ENCODE measurements around the gene USP7. TPM values are rescaled to one million over a fixed set of nuclear protein-coding genes. Genes with fewer than 3 reads are reported as not detected.

Gene USP7
- polyA plus RNA-seq, 6 donors from 2014 or later: 4.4 to 21.5 (median 12.2) TPM

DNA sequence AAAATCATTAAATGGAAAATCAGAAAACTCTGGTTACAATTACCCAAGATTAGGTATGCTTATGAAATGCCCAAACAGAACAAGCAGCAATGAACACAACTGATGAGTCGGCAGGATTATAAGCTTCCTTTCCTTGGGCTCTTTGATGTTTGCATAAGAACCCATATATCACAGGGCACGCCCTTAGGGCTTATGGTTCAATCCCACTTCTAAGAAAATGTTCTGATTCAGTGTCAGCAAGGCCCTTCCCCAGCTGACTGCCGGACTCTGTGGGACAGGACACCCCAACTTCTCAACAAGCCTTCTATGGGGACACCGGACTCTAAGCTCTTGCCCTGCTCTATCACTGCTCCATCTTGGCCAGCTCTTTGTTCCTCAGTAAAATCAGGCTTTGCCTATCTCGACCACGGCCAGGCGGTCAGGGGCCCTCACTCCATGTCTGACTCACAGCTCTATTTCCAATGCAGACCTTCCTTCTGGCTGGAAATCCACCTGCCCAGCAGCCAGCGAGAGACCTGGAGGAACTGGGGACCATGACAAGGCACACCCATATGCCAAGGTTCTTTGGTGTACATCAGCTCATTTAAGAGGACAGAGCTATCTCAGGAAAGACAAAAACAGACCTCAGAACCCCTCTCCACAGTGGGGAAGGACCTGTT, 54.8 kb downstream of the USP7 start:
- ATAC-seq (ENCODE audit: low read depth in 2 of 2): no peak
- H3K27me3 Mint-ChIP-seq: no peaks in the 10 kb centered on the region
- H3K36me3 Mint-ChIP-seq: peaks cover 25 to 40% of the 10 kb centered on the region in 2 donors
- peaks cover 0 to 10% (median 6%) of the 10 kb centered on the region in 3 donors for H3K4me1 Mint-ChIP-seq
- peak overlapping the region in 2 of 6 donors; percentile 59 to 67 for H3K27ac Mint-ChIP-seq
- no peak for DNase-seq
- H3K9me3 Mint-ChIP-seq: no peaks in the 10 kb centered on the region
- no peak overlapping the region for H3K4me3 Mint-ChIP-seq

GRCh38 chr16:8907096-8907495, 56.6 kb downstream of the USP7 start:
- peaks cover 0 to 10% (median 6%) of the 10 kb centered on the region in 3 donors for H3K4me1 Mint-ChIP-seq
- H3K27ac Mint-ChIP-seq: no peak overlapping the region
- H3K4me3 Mint-ChIP-seq: no peak overlapping the region
- no peaks in the 10 kb centered on the region for H3K9me3 Mint-ChIP-seq
- H3K36me3 Mint-ChIP-seq: peaks cover 15 to 31% of the 10 kb centered on the region in 2 donors
- ATAC-seq (ENCODE audit: low read depth in 2 of 2): no peak
- H3K27me3 Mint-ChIP-seq: no peaks in the 10 kb centered on the region
- no peak for DNase-seq

DNA sequence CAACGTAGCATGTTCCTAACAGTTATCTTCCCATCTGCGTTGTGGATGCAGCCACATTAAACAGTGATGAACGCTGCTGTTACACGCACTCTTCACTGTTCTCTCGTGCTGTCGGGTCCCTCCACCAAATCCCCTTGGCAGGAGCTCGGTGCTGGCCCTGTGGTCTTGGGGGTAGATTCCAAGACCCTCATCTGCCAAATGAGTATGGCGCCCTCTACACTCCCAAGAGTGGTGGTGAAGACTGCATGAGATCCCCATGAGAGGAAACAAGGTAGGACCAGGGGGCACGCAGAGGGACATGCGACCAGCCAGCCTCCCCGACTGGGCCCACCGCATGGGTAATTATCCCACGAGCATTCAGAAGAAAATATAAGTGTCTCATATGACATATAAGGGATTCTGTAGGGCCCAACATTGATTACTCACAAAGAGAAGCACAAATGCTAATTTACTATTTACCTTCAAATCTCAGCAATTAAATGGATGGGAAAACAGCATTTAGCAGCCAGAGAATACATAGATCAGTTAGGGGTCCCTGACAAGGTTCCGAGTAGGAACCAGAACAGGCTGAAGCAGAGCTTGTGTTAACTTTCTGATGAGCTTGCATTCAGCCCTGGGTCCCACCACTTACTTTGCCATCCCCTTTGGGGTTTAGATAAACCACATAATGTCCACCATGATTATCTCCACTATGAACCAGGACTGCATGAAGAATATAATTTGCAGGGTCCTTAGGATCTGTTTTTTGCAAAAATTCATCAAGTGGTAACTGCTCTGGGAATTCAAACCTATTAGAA, 57.7 kb downstream of the USP7 start:
- no peak overlapping the region for H3K4me3 Mint-ChIP-seq
- H3K4me1 Mint-ChIP-seq: peaks cover 0 to 7% (median 0%) of the 10 kb centered on the region in 3 donors
- peak overlapping the region in 2 of 6 donors; percentile 56 to 59 for H3K27ac Mint-ChIP-seq
- H3K27me3 Mint-ChIP-seq: no peaks in the 10 kb centered on the region
- DNase-seq (no peak), ATAC-seq (ENCODE audit: low read depth in 2 of 2) (peak in 1 of 2 donors; percentile 15)
- peaks cover 18 to 27% of the 10 kb centered on the region in 2 donors for H3K36me3 Mint-ChIP-seq
- no peaks in the 10 kb centered on the region for H3K9me3 Mint-ChIP-seq

- ATAC-seq (ENCODE audit: low read depth in 2 of 2) (peak; percentile 76 to 77), DNase-seq (peak; percentile 14)
- H3K4me3 Mint-ChIP-seq: no peak overlapping the region
- peaks cover 11 to 27% of the 10 kb centered on the region in 2 donors for H3K36me3 Mint-ChIP-seq
- H3K27ac Mint-ChIP-seq: peak overlapping the region; percentile 3 to 59 (median 25)
- no peaks in the 10 kb centered on the region for H3K27me3 Mint-ChIP-seq
- peaks cover 0 to 7% (median 0%) of the 10 kb centered on the region in 3 donors for H3K4me1 Mint-ChIP-seq
- no peaks in the 10 kb centered on the region for H3K9me3 Mint-ChIP-seq
Observed at GRCh38 chr16:8905168-8905762, 58.4 kb downstream of the USP7 start.

DNA sequence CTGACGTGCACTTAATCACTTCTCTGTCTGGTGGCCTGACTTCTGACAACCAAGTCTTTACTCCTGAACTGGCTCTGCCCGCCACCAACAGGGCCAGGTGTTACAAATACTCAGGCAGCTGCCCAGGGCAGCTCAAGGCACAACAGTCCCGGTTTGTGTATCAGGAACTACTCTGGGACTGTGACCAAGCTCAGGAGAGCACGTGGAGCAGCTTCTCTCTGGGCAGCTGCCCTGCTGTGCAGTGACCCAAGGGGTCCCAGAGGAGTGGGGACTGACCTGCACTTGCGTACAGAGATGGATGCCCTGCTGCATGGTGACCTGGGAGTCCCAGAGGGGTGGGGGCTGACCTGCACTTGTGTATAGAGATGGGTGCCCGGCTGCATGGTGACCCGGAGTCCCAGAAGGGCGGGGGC, 59.7 kb downstream of the USP7 start:
- no peak for ATAC-seq (ENCODE audit: low read depth in 2 of 2)
- H3K27ac Mint-ChIP-seq: no peak overlapping the region

DNA sequence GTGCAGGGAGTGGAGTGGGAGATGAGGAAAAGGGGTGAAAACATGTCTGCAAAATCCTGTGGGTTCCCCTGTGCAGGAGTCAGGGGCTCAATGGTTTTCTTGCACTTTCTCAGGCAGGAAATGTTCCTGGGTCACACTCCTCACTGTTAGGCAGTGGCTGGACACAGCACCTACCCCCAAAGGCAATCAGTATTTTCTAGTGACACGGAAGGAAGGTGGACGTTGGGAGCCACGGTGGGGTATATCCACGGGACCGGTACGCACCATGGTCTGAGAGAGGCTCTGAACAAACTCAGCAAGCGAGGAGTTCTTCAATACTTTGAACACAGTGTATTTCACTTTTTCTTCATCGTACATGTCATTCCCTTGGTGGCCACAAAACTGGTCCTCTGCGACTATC, 60.7 kb downstream of the USP7 start:
- no peak overlapping the region for H3K4me3 Mint-ChIP-seq
- H3K4me1 Mint-ChIP-seq: peaks cover 0 to 4% (median 0%) of the 10 kb centered on the region in 3 donors
- no peaks in the 10 kb centered on the region for H3K9me3 Mint-ChIP-seq
- no peak overlapping the region for H3K27ac Mint-ChIP-seq
- H3K27me3 Mint-ChIP-seq: no peaks in the 10 kb centered on the region
- DNase-seq: no peak
- peaks cover 10 to 32% of the 10 kb centered on the region in 2 donors for H3K36me3 Mint-ChIP-seq
- ATAC-seq (ENCODE audit: low read depth in 2 of 2): no peak

More for the DNA sequence above, 59.7 kb downstream of the USP7 start:
- Mint-ChIP-seq H3K9me3 (no peaks in the 10 kb centered on the region), H3K4me3 (peak overlapping the region in 1 of 8 donors; percentile 37), H3K36me3 (peaks cover 10 to 29% of the 10 kb centered on the region in 2 donors), H3K27me3 (no peaks in the 10 kb centered on the region), H3K4me1 (peaks cover 0 to 7% (median 0%) of the 10 kb centered on the region in 3 donors)
- no peak for DNase-seq

GRCh38 chr16:8901320-8901861, 62.3 kb downstream of the USP7 start:
- Mint-ChIP-seq H3K4me3 (no peak overlapping the region), H3K4me1 (peaks cover 0 to 4% (median 0%) of the 10 kb centered on the region in 3 donors), H3K27ac (peak overlapping the region in 1 of 6 donors; percentile 10), H3K9me3 (no peaks in the 10 kb centered on the region), H3K36me3 (peaks cover 10 to 39% of the 10 kb centered on the region in 2 donors), H3K27me3 (no peaks in the 10 kb centered on the region)
- ATAC-seq (ENCODE audit: low read depth in 2 of 2) (no peak), DNase-seq (no peak)

GRCh38 chr16:8900343-8900742, 63.4 kb downstream of the USP7 start:
- Mint-ChIP-seq H3K9me3 (no peaks in the 10 kb centered on the region), H3K27me3 (no peaks in the 10 kb centered on the region), H3K4me1 (peaks cover 0 to 4% (median 0%) of the 10 kb centered on the region in 3 donors), H3K36me3 (peaks cover 14 to 34% of the 10 kb centered on the region in 2 donors), H3K27ac (peak overlapping the region in 1 of 6 donors; percentile 61), H3K4me3 (no peak overlapping the region)
- no peak for ATAC-seq (ENCODE audit: low read depth in 2 of 2)
- no peak for DNase-seq

DNA sequence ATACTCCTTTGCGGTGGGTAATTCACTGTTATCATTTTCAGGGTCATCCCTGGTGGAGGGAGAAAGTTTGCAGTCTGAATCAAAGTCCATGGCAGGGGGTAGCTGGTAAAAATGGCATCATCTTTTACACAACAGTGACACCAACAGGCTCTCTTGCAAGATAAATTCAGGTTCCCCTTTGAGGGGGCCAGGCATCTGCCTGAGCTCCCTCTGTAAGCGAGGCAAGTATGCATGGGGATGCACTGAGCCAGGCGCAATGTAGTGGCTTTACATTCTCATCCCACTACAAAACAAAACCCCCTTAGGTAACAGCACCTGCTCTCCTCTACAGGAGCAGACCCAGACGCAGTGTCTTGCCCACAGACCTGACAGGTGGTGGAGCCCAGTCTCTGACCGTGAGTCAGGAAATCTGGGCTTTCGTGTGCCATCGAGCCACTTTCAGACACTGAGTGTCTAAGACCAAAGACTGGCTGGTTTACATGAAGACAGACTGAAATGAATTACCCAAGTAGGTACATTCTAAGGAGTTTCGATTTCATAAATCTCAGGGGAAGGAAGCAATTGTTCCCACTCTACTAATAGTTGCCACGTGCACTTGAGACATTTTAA, 63.9 kb downstream of the USP7 start:
- DNase-seq (no peak), ATAC-seq (ENCODE audit: low read depth in 2 of 2) (no peak)
- H3K27me3 Mint-ChIP-seq: no peaks in the 10 kb centered on the region
- H3K4me1 Mint-ChIP-seq: no peaks in the 10 kb centered on the region
- H3K9me3 Mint-ChIP-seq: no peaks in the 10 kb centered on the region
- H3K27ac Mint-ChIP-seq: peak overlapping the region in 3 of 6 donors; percentile 17 to 61 (median 32)
- H3K36me3 Mint-ChIP-seq: peaks cover 19 to 35% of the 10 kb centered on the region in 2 donors
- no peak overlapping the region for H3K4me3 Mint-ChIP-seq

GRCh38 chr16:8898660-8899318, 64.9 kb downstream of the USP7 start:
- Mint-ChIP-seq H3K4me3 (peak overlapping the region in 1 of 8 donors; percentile 2), H3K27me3 (no peaks in the 10 kb centered on the region), H3K36me3 (peaks cover 24 to 39% of the 10 kb centered on the region in 2 donors), H3K27ac (peak overlapping the region in 2 of 6 donors; percentile 26 to 36), H3K4me1 (no peaks in the 10 kb centered on the region), H3K9me3 (no peaks in the 10 kb centered on the region)
- DNase-seq (no peak), ATAC-seq (ENCODE audit: low read depth in 2 of 2) (no peak)

DNA sequence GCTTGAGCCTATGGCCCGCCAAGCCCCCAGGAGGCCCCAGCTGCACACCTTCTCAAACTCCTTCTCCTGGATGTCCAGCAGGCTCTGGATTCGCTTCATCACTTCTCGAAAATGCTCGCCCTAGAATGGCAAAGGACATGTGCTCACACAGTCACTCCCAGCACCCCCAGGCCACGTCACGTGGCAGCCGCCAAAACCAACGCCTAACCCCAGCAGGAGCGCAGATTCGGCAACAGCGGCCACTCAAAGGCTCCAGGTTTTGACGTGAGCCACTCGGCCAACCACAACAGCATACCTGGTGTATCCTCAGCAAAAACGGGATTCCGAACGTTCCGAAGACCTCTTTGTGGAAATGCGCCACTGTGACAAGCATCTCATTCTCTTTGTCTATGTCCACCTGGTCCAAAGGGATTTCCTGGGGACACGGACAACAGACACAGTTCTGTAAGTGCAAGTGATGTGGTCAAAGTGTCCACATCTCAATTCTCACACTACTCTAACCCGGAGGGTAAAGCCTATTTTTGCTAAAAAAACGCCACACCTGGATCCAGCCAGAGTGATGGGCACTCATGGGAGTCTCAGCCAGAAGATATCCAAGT, 68.9 kb downstream of the USP7 start:
- Mint-ChIP-seq H3K4me3 (peak overlapping the region in 2 of 8 donors; percentile 4 to 45), H3K36me3 (peaks cover 20 to 39% of the 10 kb centered on the region in 2 donors), H3K9me3 (no peaks in the 10 kb centered on the region), H3K27ac (peak overlapping the region in 3 of 6 donors; percentile 53 to 96 (median 78)), H3K27me3 (no peaks in the 10 kb centered on the region), H3K4me1 (peaks cover 17 to 26% (median 18%) of the 10 kb centered on the region in 3 donors)
- DNase-seq (no peak), ATAC-seq (ENCODE audit: low read depth in 2 of 2) (no peak)

- Mint-ChIP-seq H3K27me3 (no peaks in the 10 kb centered on the region), H3K27ac (peak overlapping the region in 4 of 6 donors; percentile 25 to 96 (median 74)), H3K9me3 (no peaks in the 10 kb centered on the region), H3K4me1 (peaks cover 17 to 26% (median 18%) of the 10 kb centered on the region in 3 donors), H3K4me3 (peak overlapping the region in 1 of 8 donors; percentile 45), H3K36me3 (peaks cover 20 to 39% of the 10 kb centered on the region in 2 donors)
- DNase-seq: no peak
- ATAC-seq (ENCODE audit: low read depth in 2 of 2): no peak
Observed at GRCh38 chr16:8893976-8894690, 69.6 kb downstream of the USP7 start.
